Kidney (tissue), 14 donors: Measurements from ENCODE around the gene SLC22A1. TPM values are rescaled to one million over a fixed set of nuclear protein-coding genes. Genes with fewer than 3 reads are reported as not detected.

Experiments
- DNase-seq, 5 donors: peaks; one replicate each; pipeline ENCODE4 v3.0.0-alpha.2; 2013 to 2020
- FAIRE-seq: peaks from 2 replicates; lab custom pipeline; 2012; peaks lifted over from hg19 to GRCh38; lab: Jason Lieb, UNC
- H3K27ac ChIP-seq, 2 donors: one replicate each; pipeline ENCODE4 v1.7.0; 2013; ENCODE audit warnings: low read depth in 2 of 2, low read length in 2 of 2, inconsistent platforms in 1 of 2
- H3K27me3 ChIP-seq: one replicate; pipeline ENCODE4 v1.7.1; 2013; ENCODE audit warnings: low read length, inconsistent platforms; ENCODE audit not compliant: control insufficient read depth, insufficient read depth
- H3K36me3 ChIP-seq, 3 donors: one replicate each; pipeline versions ENCODE4 v1.7.0 to v1.7.1; 2013; ENCODE audit warnings: low read length in 3 of 3, control low read depth in 1 of 3, inconsistent platforms in 1 of 3; ENCODE audit not compliant: insufficient read depth in 3 of 3, control insufficient read depth in 2 of 3
- H3K4me1 ChIP-seq, 3 donors: one replicate each; pipeline versions ENCODE4 v1.7.0 to v1.7.1; 2013; ENCODE audit warnings: low read length in 3 of 3, inconsistent platforms in 1 of 3, low read depth in 1 of 3; ENCODE audit not compliant: control insufficient read depth in 2 of 3, insufficient read depth in 2 of 3
- H3K4me3 ChIP-seq, 3 donors: one replicate each; pipeline versions ENCODE4 v1.7.0 to v1.8.1; 2013; ENCODE audit warnings: low read length in 3 of 3, control low read depth in 1 of 3, inconsistent platforms in 1 of 3
- H3K9ac ChIP-seq, 3 donors: one replicate each; pipeline versions ENCODE4 v1.7.0 to v1.7.1; 2013; ENCODE audit warnings: low read length in 3 of 3, control low read depth in 1 of 3, inconsistent platforms in 1 of 3
- H3K9me3 ChIP-seq, 3 donors: one replicate each; pipeline versions ENCODE4 v1.7.0 to v1.7.1; 2013; ENCODE audit warnings: low read length in 3 of 3, control low read depth in 1 of 3, inconsistent platforms in 1 of 3; ENCODE audit not compliant: control insufficient read depth in 2 of 3, insufficient read depth in 1 of 3
- intact Hi-C: fragments of 100-400 bp; cut with DNase I; formaldehyde crosslinking; loops from one replicate; pipeline ENCODE4 v1.11.1; 2022
- polyA plus RNA-seq: library from polyadenylated mRNA; stranded (reverse); fragments of 350-450 nt; fragmentation: Illumina TruSeq; extraction: RNeasy Lipid Tissue Mini Kit (QIAGEN cat#74804); gene quantifications from one replicate; pipeline ENCODE4 v1.2.3, GENCODE V29; 2014; ENCODE audit warnings: low read depth, low replicate concordance; ENCODE audit not compliant: insufficient read depth
- total RNA-seq: library from RNA; stranded (reverse); fragmentation: NEBNext Ultra II Directional; extraction: Animal tissue kit (Norgen Biotek cat#: 25700); gene quantifications from one replicate; pipeline ENCODE4 v1.2.1, GENCODE V29; 2021
- TF ChIP-seq, protein P1 (sequence below): IDR thresholded peaks from 3 replicates; pipeline ENCODE4 v1.5.1; 2012; ENCODE audit warnings: mild to moderate bottlenecking, moderate library complexity, borderline replicate concordance; ENCODE audit not compliant: insufficient read depth; ENCODE audit errors: extremely low read depth
- donor health status: control.
- donor health status: control.
- donor health status: control.
- donor health status: control.
- donor health status: control.
- donor health status: DM: yes; HTN: yes; CAD: no.
- donor health status: Normal renal cell carcinoma (clear cell type).

Gene SLC22A1
- total and polyA plus RNA-seq, 2 donors from 2014 or later, result 1.4 to 2.3 TPM

DNA sequence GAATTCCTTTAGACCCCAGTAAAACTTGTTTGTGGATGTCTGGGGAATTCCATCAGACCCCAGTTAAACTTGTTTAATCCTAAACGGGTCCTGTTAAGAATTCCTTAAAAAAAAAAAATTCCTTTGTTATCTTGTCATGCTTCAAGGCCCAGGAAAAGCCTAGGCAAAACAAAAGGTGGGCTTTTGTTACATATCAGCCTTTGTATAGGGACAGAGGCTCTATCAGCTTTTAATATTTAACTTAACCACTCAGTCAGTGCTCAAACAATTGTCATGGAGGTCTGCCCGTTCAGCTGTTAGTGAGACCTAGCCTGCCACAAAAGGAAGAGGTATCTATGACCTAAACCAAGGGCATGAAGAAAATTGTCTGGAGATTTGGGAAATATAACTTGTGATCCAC, 53.1 kb downstream of the SLC22A1 start:
- H3K4me3 ChIP-seq, result no peak overlapping the region
- H3K9ac ChIP-seq, result no peak overlapping the region
- no peaks in the 10 kb centered on the region for H3K4me1 ChIP-seq
- H3K9me3 ChIP-seq, result no peaks in the 10 kb centered on the region
- no peaks in the 10 kb centered on the region for H3K27me3 ChIP-seq
- DNase-seq (no peak), FAIRE-seq (no peak)
- intact Hi-C loops, result no loop called here
- TF ChIP-seq, protein P1, sequence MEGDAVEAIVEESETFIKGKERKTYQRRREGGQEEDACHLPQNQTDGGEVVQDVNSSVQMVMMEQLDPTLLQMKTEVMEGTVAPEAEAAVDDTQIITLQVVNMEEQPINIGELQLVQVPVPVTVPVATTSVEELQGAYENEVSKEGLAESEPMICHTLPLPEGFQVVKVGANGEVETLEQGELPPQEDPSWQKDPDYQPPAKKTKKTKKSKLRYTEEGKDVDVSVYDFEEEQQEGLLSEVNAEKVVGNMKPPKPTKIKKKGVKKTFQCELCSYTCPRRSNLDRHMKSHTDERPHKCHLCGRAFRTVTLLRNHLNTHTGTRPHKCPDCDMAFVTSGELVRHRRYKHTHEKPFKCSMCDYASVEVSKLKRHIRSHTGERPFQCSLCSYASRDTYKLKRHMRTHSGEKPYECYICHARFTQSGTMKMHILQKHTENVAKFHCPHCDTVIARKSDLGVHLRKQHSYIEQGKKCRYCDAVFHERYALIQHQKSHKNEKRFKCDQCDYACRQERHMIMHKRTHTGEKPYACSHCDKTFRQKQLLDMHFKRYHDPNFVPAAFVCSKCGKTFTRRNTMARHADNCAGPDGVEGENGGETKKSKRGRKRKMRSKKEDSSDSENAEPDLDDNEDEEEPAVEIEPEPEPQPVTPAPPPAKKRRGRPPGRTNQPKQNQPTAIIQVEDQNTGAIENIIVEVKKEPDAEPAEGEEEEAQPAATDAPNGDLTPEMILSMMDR, result no peak
- H3K27ac ChIP-seq, result no peak overlapping the region
- H3K36me3 ChIP-seq, result no peaks in the 10 kb centered on the region

DNA sequence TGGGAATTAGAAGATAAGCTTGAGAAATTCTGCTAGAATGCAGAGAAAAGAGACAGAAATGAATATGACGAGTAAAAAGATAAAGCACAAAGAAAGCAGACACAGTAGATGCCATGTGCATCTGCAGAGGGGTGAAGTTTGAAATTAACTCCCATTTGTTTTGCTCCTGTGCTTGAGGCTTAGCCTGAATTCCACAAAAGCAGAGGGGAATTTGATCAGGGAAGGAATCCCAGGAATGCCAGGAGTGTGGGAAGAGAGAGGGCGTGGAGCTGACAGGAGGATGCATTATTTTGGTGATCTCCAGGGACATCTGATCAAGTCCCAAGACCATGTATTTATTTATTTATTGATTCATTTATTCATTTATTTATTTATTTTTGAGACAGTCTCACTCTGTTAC, 55.6 kb downstream of the SLC22A1 start:
- Histone ChIP-seq H3K36me3 (no peaks in the 10 kb centered on the region), H3K27me3 (no peaks in the 10 kb centered on the region), H3K4me3 (no peak overlapping the region), H3K9ac (no peak overlapping the region), H3K4me1 (no peaks in the 10 kb centered on the region), H3K9me3 (no peaks in the 10 kb centered on the region), H3K27ac (no peak overlapping the region)
- DNase-seq (no peak), FAIRE-seq (no peak)
- intact Hi-C loops, result no loop called here
- TF ChIP-seq, protein P1, result no peak

DNA sequence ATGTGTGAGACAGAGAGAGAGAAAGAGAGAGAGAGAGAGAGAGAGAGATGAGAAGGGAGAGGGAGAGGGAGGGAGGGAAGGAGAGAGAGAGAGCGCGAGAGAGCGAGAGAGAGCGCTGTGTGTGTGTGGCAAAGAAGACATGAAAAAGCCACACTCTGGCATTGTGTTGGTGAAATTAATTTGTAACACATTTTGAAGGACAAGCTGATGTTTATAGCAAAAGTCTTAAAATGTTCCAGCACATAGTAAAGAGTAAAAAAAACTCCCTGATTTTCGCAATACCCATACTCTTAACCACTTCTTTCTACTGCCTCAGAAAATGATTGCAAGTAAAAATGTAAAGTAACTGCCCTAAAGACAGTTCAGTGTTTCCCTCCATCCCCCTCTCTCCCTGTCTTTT, 56.7 kb downstream of the SLC22A1 start:
- Histone ChIP-seq H3K9ac (no peak overlapping the region), H3K4me1 (no peaks in the 10 kb centered on the region), H3K9me3 (no peaks in the 10 kb centered on the region), H3K27ac (no peak overlapping the region), H3K4me3 (no peak overlapping the region), H3K36me3 (no peaks in the 10 kb centered on the region), H3K27me3 (no peaks in the 10 kb centered on the region)
- intact Hi-C loops, result no loop called here
- TF ChIP-seq, protein P1, result no peak
- no peak for DNase-seq
- no peak for FAIRE-seq

DNA sequence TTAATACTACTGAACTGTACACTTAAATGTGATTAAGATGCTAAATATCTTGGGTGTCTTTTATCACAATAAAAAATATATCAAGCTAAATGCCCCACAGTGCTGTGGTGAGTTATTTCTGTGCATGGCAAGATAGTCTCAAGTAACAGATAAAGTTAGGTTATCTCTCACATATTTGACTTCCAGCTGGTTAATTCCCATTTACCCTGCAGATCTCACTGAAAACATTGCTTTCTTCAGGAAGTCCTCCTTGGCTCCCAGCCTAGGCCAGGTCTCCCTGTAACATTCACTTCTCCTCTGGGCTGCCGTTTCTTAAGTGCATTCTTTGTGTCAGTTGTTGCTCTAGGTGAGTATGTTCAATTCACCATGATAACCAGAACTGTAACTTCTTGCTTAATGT, 59.1 kb downstream of the SLC22A1 start:
- Histone ChIP-seq H3K27ac (no peak overlapping the region), H3K9me3 (no peaks in the 10 kb centered on the region), H3K27me3 (no peaks in the 10 kb centered on the region), H3K4me3 (no peak overlapping the region), H3K9ac (no peak overlapping the region), H3K4me1 (no peaks in the 10 kb centered on the region), H3K36me3 (no peaks in the 10 kb centered on the region)
- DNase-seq (no peak), FAIRE-seq (no peak)
- TF ChIP-seq, protein P1, result no peak
- intact Hi-C loops, result no loop called here
